ENCODE results near the gene RGS7. TPM values are rescaled to one million over a fixed set of nuclear protein-coding genes. Genes with fewer than 3 reads are reported as not detected.
"Not testable (repeated sequence)": the region's sequence is repeated elsewhere in the genome, so short reads cannot be mapped to it uniquely, and the experiment has no call there.

The RGS7 gene
- polyA plus RNA-seq, 4 donors: 0.15 to 0.74 TPM; not detected in 2

DNA sequence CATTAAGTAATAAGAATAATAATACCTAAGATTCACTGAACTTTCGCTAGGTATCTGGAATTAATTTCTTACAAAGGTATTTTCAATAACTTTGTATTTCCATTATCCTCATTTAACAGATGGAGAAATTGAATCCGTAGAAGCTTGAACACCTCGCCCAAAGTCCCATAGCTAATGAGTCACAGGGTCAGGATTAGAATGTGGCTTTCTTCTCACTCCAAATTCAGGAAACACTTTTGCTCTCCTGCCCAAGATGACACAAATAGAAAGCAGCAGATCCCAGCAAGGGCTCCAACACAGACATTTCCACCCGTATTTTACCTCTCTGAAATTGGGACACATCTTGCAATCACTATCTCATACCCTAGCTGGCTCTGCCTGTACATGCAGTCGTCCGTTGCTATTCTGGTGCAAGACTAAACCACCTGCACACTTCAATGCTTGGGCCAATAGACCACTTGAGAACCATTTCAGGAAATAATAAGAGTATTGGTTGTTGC lies 619.2 kb downstream of the RGS7 start:
- Histone ChIP-seq H3K9me3 (ENCODE audit: control insufficient read depth in 2 of 2, insufficient read depth in 1 of 2, low read depth in 1 of 2, low read length in 1 of 2) (no peaks in the 10 kb centered on the region), H3K27ac (ENCODE audit: low read depth in 1 of 3, low read length in 2 of 3) (no peak overlapping the region)

DNA sequence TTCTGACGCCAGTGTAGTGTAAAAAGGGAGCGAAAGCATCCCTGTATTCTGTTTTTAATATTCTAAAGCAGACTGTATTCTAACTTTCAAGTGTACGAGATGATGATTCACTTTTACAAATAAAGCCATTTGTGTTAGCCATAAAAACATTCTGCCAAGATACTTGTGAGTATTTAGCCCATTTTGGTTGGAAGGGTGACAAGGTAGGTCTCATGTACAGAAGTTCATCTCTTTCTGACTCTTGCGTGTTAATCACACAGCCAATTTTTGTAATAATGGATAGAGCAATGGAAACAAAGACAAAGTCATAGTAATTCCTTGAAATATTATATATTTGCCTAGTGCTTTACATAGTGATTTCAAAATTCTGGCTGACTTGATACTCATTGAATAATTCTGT lies 619.7 kb downstream of the RGS7 start:
- no peak for FAIRE-seq
- WGBS, 3 donors: 77 to 81% (median 79%) methylated on average over 4 of the region's 4 CpGs

More for the DNA sequence above, 619.2 kb downstream of the RGS7 start:
- H3K4me1 ChIP-seq (ENCODE audit: control insufficient read depth in 3 of 3, insufficient read depth in 2 of 3, low read depth in 1 of 3, low read length in 2 of 3): no peaks in the 10 kb centered on the region
- no peaks in the 10 kb centered on the region for H3K27me3 ChIP-seq (ENCODE audit: control insufficient read depth in 3 of 3, insufficient read depth in 3 of 3, low read length in 3 of 3)
- no peak overlapping the region for H3K4me3 ChIP-seq (ENCODE audit: low read depth in 1 of 3, low read length in 3 of 3)
- DNase-seq (no peak), FAIRE-seq (no peak)
- no peaks in the 10 kb centered on the region for H3K36me3 ChIP-seq (ENCODE audit: control insufficient read depth in 3 of 3, insufficient read depth in 2 of 3, low read depth in 1 of 3, low read length in 3 of 3)
- WGBS, 3 donors: 85 to 93% (median 90%) methylated on average over 6 of the region's 6 CpGs

DNA sequence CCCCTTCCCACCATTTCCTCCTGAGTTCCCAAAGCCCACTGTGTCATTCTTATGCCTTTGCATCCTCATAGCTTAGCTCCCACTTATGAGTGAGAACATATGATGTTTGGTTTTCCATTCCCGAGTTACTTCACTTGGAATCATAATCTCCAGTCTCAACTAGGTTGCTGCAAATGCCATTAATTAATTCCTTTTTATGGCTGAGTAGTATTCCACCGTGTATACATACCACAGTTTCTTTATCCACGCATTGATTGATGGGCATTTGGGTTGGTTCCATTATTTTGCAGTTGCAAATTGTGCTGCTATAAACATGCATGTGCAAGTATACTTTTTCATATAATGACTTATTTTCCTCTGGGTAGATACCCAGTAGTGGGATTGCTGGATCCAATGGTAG lies 622.3 kb downstream of the RGS7 start:
- not testable (repeated sequence) for H3K36me3 ChIP-seq (ENCODE audit: control insufficient read depth in 3 of 3, insufficient read depth in 2 of 3, low read depth in 1 of 3, low read length in 3 of 3); DNase-seq; H3K27me3 ChIP-seq (ENCODE audit: control insufficient read depth in 3 of 3, insufficient read depth in 3 of 3, low read length in 3 of 3); H3K9me3 ChIP-seq (ENCODE audit: control insufficient read depth in 2 of 2, insufficient read depth in 1 of 2, low read depth in 1 of 2, low read length in 1 of 2); H3K4me1 ChIP-seq (ENCODE audit: control insufficient read depth in 3 of 3, insufficient read depth in 2 of 3, low read depth in 1 of 3, low read length in 2 of 3); H3K4me3 ChIP-seq (ENCODE audit: low read depth in 1 of 3, low read length in 3 of 3); H3K27ac ChIP-seq (ENCODE audit: low read depth in 1 of 3, low read length in 2 of 3); FAIRE-seq
- 75 to 85% (median 79%) methylated on average over 3 of the region's 3 CpGs for WGBS, 3 donors

More for the DNA sequence above, 619.7 kb downstream of the RGS7 start:
- no peak overlapping the region for H3K27ac ChIP-seq (ENCODE audit: low read depth in 1 of 3, low read length in 2 of 3)
- DNase-seq: no peak
- no peaks in the 10 kb centered on the region for H3K27me3 ChIP-seq (ENCODE audit: control insufficient read depth in 3 of 3, insufficient read depth in 3 of 3, low read length in 3 of 3)
- H3K36me3 ChIP-seq (ENCODE audit: control insufficient read depth in 3 of 3, insufficient read depth in 2 of 3, low read depth in 1 of 3, low read length in 3 of 3): no peaks in the 10 kb centered on the region
- no peaks in the 10 kb centered on the region for H3K9me3 ChIP-seq (ENCODE audit: control insufficient read depth in 2 of 2, insufficient read depth in 1 of 2, low read depth in 1 of 2, low read length in 1 of 2)
- no peaks in the 10 kb centered on the region for H3K4me1 ChIP-seq (ENCODE audit: control insufficient read depth in 3 of 3, insufficient read depth in 2 of 3, low read depth in 1 of 3, low read length in 2 of 3)
- H3K4me3 ChIP-seq (ENCODE audit: low read depth in 1 of 3, low read length in 3 of 3): no peak overlapping the region

DNA sequence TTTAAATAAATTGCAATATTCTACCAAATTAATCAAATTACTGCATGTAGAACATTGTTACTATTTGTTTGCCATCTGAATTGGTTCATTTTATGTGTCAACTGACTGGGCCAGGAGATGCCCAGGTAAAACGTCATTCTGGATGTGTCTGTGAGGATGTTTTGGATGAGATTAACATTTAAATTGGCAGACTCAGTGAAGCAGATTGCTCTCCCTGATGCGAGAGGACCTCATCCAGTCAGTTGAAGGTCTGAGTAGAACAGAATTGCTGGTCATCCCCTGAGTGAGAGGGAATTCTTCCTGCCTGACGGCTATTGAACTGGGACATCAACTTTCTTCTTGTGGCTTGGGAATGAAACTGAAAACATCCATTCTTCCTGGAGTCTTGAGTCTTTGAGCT lies 623.0 kb downstream of the RGS7 start:
- Histone ChIP-seq H3K4me3 (ENCODE audit: low read depth in 1 of 3, low read length in 3 of 3) (no peak overlapping the region), H3K4me1 (ENCODE audit: control insufficient read depth in 3 of 3, insufficient read depth in 2 of 3, low read depth in 1 of 3, low read length in 2 of 3) (no peaks in the 10 kb centered on the region), H3K9me3 (ENCODE audit: control insufficient read depth in 2 of 2, insufficient read depth in 1 of 2, low read depth in 1 of 2, low read length in 1 of 2) (no peaks in the 10 kb centered on the region), H3K27ac (ENCODE audit: low read depth in 1 of 3, low read length in 2 of 3) (no peak overlapping the region), H3K27me3 (ENCODE audit: control insufficient read depth in 3 of 3, insufficient read depth in 3 of 3, low read length in 3 of 3) (no peaks in the 10 kb centered on the region), H3K36me3 (ENCODE audit: control insufficient read depth in 3 of 3, insufficient read depth in 2 of 3, low read depth in 1 of 3, low read length in 3 of 3) (no peaks in the 10 kb centered on the region)
- DNase-seq (no peak), FAIRE-seq (no peak)
- 78 to 80% (median 80%) methylated on average over 3 of the region's 3 CpGs for WGBS, 3 donors

DNA sequence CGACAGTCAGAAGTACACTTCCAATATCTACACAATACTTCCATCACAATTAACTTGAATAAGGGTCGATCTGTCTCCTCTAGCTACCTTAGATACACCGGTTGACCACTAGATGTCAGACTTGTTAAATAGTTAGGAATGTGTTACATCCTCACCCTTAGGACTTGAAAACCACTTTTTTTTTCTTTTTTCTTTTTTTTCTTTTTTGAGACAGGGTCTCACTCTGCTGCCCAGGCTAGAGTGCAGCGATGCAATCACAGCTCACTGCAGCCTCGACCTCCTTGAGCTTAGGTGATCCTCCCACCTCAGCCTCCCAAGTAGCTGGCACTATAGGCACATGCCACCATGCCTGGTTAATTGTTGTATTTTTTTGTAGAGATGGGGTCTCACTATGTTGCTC lies 624.6 kb downstream of the RGS7 start:
- H3K36me3 ChIP-seq (ENCODE audit: control insufficient read depth in 3 of 3, insufficient read depth in 2 of 3, low read depth in 1 of 3, low read length in 3 of 3): no peaks in the 10 kb centered on the region
- peak; percentile 56 to 57 for DNase-seq

More for the DNA sequence above, 624.6 kb downstream of the RGS7 start:
- WGBS, 3 donors: 5 to 10% (median 9%) methylated on average over 5 of the region's 5 CpGs
- FAIRE-seq: no peak
- H3K9me3 ChIP-seq (ENCODE audit: control insufficient read depth in 2 of 2, insufficient read depth in 1 of 2, low read depth in 1 of 2, low read length in 1 of 2): no peaks in the 10 kb centered on the region
- no peaks in the 10 kb centered on the region for H3K4me1 ChIP-seq (ENCODE audit: control insufficient read depth in 3 of 3, insufficient read depth in 2 of 3, low read depth in 1 of 3, low read length in 2 of 3)
- no peaks in the 10 kb centered on the region for H3K27me3 ChIP-seq (ENCODE audit: control insufficient read depth in 3 of 3, insufficient read depth in 3 of 3, low read length in 3 of 3)
- no peak overlapping the region for H3K27ac ChIP-seq (ENCODE audit: low read depth in 1 of 3, low read length in 2 of 3)
- H3K4me3 ChIP-seq (ENCODE audit: low read depth in 1 of 3, low read length in 3 of 3): no peak overlapping the region

Other genes starting within 250 kb of the RGS7 start
- gene FH, start 162.6 kb upstream of the RGS7 start, polyA plus RNA-seq: 100 to 1,000 TPM in 1 of 4 donors, 10 to 100 TPM in 3; 69.4 to 108 (median 78.5) TPM
- 1 to 10 TPM in 2 of 4 donors, under 1 TPM in 2; 0.45 to 3.2 (median 1.3) TPM for gene KMO, start 175.2 kb upstream of the RGS7 start, polyA plus RNA-seq

All from small intestine (tissue), 7 donors.